ENCODE results near the gene PCDHGA1. TPM values are rescaled to one million over a fixed set of nuclear protein-coding genes. Genes with fewer than 3 reads are reported as not detected.

PCDHGA1 gene
- total RNA-seq, 4 donors from 2014 or later = 0.90 to 2.5 (median 1.8) TPM

- Histone ChIP-seq H3K4me3 (peak within 1 kb of the TSS in 2 of 4 donors; percentile 22 to 36), H3K9me3 (no peaks in the 10 kb centered on the region), H3K27me3 (no peaks in the 10 kb centered on the region), H3K36me3 (peaks cover 0 to 32% (median 0%) of the 10 kb centered on the region in 3 donors), H3K4me1 (peaks cover 0 to 48% (median 9%) of the 10 kb centered on the region in 4 donors), H3K27ac (no peak within 1 kb of the TSS)
- no peak for DNase-seq (ENCODE audit: low spot score in 2 of 2)
- no peak for TF ChIP-seq EP300 (IDR thresholded peaks at IDR 0.05)
- no peak for TF ChIP-seq POLR2A (IDR thresholded peaks at IDR 0.05)
- no peak for TF ChIP-seq CTCF (IDR thresholded peaks at IDR 0.05)
- WGBS, 2 donors = 21 to 23% methylated on average over 38 to 39 of the region's 39 CpGs
Measured at GRCh38 chr5:141484641-141485311, 154.5 kb downstream of the PCDHGA1 start, which contains the start of gene PCDHGC4. TSS of gene PCDHGC4 (plus strand) at chr5:141485030. CDS start at chr5:141485174, 144 bp downstream.

DNA sequence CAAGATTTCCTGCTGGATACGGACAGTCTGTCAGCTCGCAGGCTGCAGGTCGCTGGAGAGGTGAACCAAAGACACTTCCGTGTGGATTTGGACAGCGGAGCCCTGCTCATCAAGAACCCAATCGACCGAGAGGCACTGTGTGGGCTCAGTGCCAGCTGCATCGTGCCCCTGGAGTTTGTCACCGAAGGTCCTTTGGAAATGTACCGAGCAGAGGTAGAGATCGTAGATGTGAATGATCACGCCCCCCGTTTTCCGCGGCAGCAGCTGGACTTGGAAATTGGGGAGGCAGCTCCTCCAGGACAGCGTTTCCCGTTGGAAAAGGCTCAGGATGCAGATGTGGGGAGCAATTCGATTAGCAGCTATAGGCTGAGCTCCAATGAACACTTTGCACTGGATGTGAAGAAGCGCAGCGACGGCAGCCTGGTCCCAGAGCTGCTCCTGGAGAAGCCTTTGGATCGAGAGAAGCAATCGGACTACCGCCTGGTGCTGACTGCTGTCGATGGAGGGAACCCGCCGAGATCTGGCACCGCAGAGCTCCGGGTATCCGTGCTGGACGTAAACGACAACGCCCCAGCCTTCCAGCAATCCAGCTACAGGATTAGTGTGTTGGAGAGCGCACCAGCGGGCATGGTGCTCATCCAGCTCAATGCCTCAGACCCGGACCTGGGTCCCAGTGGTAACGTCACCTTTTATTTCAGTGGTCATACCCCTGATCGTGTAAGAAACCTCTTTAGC lies 155.2 kb downstream of the PCDHGA1 start:
- H3K4me1 ChIP-seq = peaks cover 0 to 41% (median 6%) of the 10 kb centered on the region in 4 donors
- no peaks in the 10 kb centered on the region for H3K9me3 ChIP-seq
- no peak for DNase-seq (ENCODE audit: low spot score in 2 of 2)
- no peaks in the 10 kb centered on the region for H3K27me3 ChIP-seq
- TF ChIP-seq POLR2A (IDR thresholded peaks at IDR 0.05) (no peak), CTCF (IDR thresholded peaks at IDR 0.05) (no peak)
- H3K27ac ChIP-seq = no peak overlapping the region
- peak overlapping the region in 2 of 4 donors; percentile 22 to 36 for H3K4me3 ChIP-seq
- peaks cover 0 to 40% (median 0%) of the 10 kb centered on the region in 3 donors for H3K36me3 ChIP-seq
- WGBS, 2 donors = 74% methylated on average over 38 of the region's 38 CpGs

GRCh38 chr5:141486091-141486490 lies 155.8 kb downstream of the PCDHGA1 start:
- Histone ChIP-seq H3K27ac (no peak overlapping the region), H3K4me1 (peaks cover 0 to 36% (median 6%) of the 10 kb centered on the region in 4 donors), H3K9me3 (no peaks in the 10 kb centered on the region), H3K36me3 (peaks cover 0 to 46% (median 0%) of the 10 kb centered on the region in 3 donors), H3K27me3 (no peaks in the 10 kb centered on the region), H3K4me3 (no peak overlapping the region)
- TF ChIP-seq POLR2A (IDR thresholded peaks at IDR 0.05) = no peak
- no peak for TF ChIP-seq EP300 (IDR thresholded peaks at IDR 0.05)
- TF ChIP-seq CTCF (IDR thresholded peaks at IDR 0.05) = no peak
- 89 to 92% methylated on average over 9 of the region's 9 CpGs for WGBS, 2 donors
- no peak for DNase-seq (ENCODE audit: low spot score in 2 of 2)

GRCh38 chr5:141487131-141487530 lies 156.8 kb downstream of the PCDHGA1 start:
- H3K4me1 ChIP-seq = peaks cover 0 to 37% (median 7%) of the 10 kb centered on the region in 4 donors
- WGBS, 2 donors = 88 to 93% methylated on average over 7 of the region's 7 CpGs

More at GRCh38 chr5:141487131-141487530, 156.8 kb downstream of the PCDHGA1 start:
- H3K27me3 ChIP-seq = no peaks in the 10 kb centered on the region
- H3K36me3 ChIP-seq = peaks cover 0 to 56% (median 0%) of the 10 kb centered on the region in 3 donors
- no peaks in the 10 kb centered on the region for H3K9me3 ChIP-seq
- H3K4me3 ChIP-seq = no peak overlapping the region
- TF ChIP-seq EP300 (IDR thresholded peaks at IDR 0.05) (no peak), CTCF (IDR thresholded peaks at IDR 0.05) (no peak), POLR2A (IDR thresholded peaks at IDR 0.05) (no peak)
- no peak for DNase-seq (ENCODE audit: low spot score in 2 of 2)
- H3K27ac ChIP-seq = no peak overlapping the region

All from tibial nerve (tissue), 4 donors.